HepG2 (cell line): ENCODE results near the gene TPD52L2. TPM values are rescaled to one million over a fixed set of nuclear protein-coding genes. Genes with fewer than 3 reads are reported as not detected.

Experiments
- CCAR2 ChIP-seq: fragments of 200-400 bp; formaldehyde crosslinking; optimal IDR thresholded peaks from 2 replicates; pipeline ENCODE3; 2018; ENCODE audit warnings: low read depth, mild to moderate bottlenecking, low read length, moderate library complexity
- DR1 ChIP-seq: sonication (generic); formaldehyde crosslinking; IDR thresholded peaks from 2 replicates; pipeline ENCODE4 v1.8.0; 2021; ENCODE audit warnings: mild to moderate bottlenecking, missing genetic modification reagents, inconsistent platforms
- PHB2 ChIP-seq: fragments of 450-650 bp; IDR thresholded peaks from 2 replicates; pipeline ENCODE4 v1.6.1; 2018; ENCODE audit not compliant: partially characterized antibody
- U2AF1 ChIP-seq: fragments of 200-400 bp; formaldehyde crosslinking; optimal IDR thresholded peaks from 2 replicates; pipeline ENCODE3; 2017; ENCODE audit warnings: mild to moderate bottlenecking, low read depth, low read length
- ZBTB20 ChIP-seq: sonication (generic); formaldehyde crosslinking; IDR thresholded peaks from 2 replicates; pipeline ENCODE4 v1.8.1; 2023; ENCODE audit warnings: missing genetic modification reagents, low read depth, mild to moderate bottlenecking, borderline replicate concordance
- ZNF44 ChIP-seq: sonication (generic); formaldehyde crosslinking; IDR thresholded peaks from 2 replicates; pipeline ENCODE4 v1.5.1; 2020; ENCODE audit warnings: mild to moderate bottlenecking, missing genetic modification reagents
- polyA plus RNA-seq, 8 experiments: library from polyadenylated mRNA; depleted of rRNA in 3 of 8; stranded (reverse) in 7 of 8; unstranded in 1 of 8; fragments of >200 nt; fragmentation: Illumina TruSeq in 4 of 8; extraction: Trizol in 4 of 8; gene quantifications; 2 replicates each; pipeline versions ENCODE4 v1.2.1 to v1.2.3, GENCODE V29; 2011 to 2016; ENCODE audit warnings: low read depth in 4 of 8, missing spikeins in 1 of 8, mixed read lengths in 1 of 8; ENCODE audit not compliant: insufficient read depth in 1 of 8
- total RNA-seq, 5 experiments: library from RNA; depleted of rRNA; stranded (reverse); fragments of >200 nt; fragmentation: Illumina TruSeq; extraction: Trizol; gene quantifications; 2 replicates each; pipeline ENCODE4 v1.2.3, GENCODE V29; 2016; ENCODE audit warnings: low read depth in 1 of 5
- TF ChIP-seq, protein P1 (sequence below): sonication (generic); formaldehyde crosslinking; IDR thresholded peaks from 2 replicates; pipeline ENCODE4 v1.9.0; 2021; ENCODE audit warnings: mild to moderate bottlenecking, missing genetic modification reagents
- TF ChIP-seq, protein P2 (sequence below): sonication (generic); formaldehyde crosslinking; IDR thresholded peaks from 2 replicates; pipeline ENCODE4 v1.5.0; 2020; ENCODE audit warnings: missing genetic modification reagents, mild to moderate bottlenecking, borderline replicate concordance
- TF ChIP-seq, protein P3 (sequence below), 2 experiments: fragments of 450-650 bp in 1 of 2; sonication (generic) in 1 of 2; formaldehyde crosslinking in 1 of 2; IDR thresholded peaks; 2 replicates each; pipeline versions ENCODE4 v1.6.1 to v1.8.0; 2016 to 2022; ENCODE audit warnings: antibody characterized with exemption in 1 of 2, mild to moderate bottlenecking in 1 of 2, missing genetic modification reagents in 1 of 2
- TF ChIP-seq, protein P4 (sequence below): sonication (generic); formaldehyde crosslinking; IDR thresholded peaks from 2 replicates; pipeline ENCODE4 v1.8.0; 2022; ENCODE audit warnings: mild to moderate bottlenecking, missing genetic modification reagents, moderate library complexity

TPD52L2 gene
- total and polyA plus RNA-seq, 2 of the 13 experiments (the other 11 are each of a cell fraction or from before 2014, with no cell fraction given) = 156 to 184 TPM

DNA sequence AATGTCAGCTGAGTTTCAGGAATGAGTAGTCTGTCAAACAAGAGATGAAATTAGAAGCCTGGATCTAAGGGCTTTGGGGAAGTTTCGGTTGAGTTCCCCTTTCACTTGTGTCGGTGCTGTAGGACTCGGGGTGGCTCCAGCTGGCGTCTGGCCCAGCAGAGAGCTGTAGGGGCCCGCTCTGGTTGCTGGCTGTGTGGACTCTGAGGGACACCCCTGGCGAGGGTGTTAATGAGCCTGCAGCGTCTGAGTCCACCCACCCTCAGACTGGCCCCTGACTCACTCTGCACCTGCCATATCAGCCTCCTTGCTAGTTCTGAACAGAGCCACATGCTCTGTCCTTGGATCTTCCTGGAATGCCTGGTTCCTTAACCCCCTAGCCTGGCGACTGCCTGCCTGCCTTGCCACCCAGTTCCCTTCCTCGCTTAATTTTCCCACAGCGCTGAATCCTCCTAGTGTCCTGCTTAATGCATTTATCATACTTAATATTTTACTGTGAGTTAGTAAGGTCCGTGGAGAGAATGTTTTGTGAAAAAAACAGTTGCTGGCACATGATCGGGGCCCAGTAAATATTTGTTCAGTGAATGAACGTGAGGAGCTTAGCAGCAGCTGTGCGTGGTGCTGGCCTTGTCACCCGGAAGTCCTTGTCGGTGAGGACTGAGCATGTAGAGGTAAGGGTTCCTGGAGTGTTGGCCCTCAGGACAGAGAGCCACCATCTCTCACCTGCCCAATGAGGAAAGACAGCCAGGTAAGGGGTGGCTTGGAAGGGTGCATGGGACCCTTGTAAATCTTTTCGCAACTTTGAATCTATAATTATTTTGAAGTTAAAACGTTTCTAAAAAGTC, 31.4 kb downstream of the TPD52L2 start (continued):
- TF ChIP-seq, protein P1, sequence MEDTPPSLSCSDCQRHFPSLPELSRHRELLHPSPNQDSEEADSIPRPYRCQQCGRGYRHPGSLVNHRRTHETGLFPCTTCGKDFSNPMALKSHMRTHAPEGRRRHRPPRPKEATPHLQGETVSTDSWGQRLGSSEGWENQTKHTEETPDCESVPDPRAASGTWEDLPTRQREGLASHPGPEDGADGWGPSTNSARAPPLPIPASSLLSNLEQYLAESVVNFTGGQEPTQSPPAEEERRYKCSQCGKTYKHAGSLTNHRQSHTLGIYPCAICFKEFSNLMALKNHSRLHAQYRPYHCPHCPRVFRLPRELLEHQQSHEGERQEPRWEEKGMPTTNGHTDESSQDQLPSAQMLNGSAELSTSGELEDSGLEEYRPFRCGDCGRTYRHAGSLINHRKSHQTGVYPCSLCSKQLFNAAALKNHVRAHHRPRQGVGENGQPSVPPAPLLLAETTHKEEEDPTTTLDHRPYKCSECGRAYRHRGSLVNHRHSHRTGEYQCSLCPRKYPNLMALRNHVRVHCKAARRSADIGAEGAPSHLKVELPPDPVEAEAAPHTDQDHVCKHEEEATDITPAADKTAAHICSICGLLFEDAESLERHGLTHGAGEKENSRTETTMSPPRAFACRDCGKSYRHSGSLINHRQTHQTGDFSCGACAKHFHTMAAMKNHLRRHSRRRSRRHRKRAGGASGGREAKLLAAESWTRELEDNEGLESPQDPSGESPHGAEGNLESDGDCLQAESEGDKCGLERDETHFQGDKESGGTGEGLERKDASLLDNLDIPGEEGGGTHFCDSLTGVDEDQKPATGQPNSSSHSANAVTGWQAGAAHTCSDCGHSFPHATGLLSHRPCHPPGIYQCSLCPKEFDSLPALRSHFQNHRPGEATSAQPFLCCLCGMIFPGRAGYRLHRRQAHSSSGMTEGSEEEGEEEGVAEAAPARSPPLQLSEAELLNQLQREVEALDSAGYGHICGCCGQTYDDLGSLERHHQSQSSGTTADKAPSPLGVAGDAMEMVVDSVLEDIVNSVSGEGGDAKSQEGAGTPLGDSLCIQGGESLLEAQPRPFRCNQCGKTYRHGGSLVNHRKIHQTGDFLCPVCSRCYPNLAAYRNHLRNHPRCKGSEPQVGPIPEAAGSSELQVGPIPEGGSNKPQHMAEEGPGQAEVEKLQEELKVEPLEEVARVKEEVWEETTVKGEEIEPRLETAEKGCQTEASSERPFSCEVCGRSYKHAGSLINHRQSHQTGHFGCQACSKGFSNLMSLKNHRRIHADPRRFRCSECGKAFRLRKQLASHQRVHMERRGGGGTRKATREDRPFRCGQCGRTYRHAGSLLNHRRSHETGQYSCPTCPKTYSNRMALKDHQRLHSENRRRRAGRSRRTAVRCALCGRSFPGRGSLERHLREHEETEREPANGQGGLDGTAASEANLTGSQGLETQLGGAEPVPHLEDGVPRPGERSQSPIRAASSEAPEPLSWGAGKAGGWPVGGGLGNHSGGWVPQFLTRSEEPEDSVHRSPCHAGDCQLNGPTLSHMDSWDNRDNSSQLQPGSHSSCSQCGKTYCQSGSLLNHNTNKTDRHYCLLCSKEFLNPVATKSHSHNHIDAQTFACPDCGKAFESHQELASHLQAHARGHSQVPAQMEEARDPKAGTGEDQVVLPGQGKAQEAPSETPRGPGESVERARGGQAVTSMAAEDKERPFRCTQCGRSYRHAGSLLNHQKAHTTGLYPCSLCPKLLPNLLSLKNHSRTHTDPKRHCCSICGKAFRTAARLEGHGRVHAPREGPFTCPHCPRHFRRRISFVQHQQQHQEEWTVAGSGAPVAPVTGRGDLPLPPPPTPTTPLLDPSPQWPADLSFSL (CRISPR knock-in tag) = no peak
- TF ChIP-seq U2AF1 = no peak
- TF ChIP-seq, protein P2, sequence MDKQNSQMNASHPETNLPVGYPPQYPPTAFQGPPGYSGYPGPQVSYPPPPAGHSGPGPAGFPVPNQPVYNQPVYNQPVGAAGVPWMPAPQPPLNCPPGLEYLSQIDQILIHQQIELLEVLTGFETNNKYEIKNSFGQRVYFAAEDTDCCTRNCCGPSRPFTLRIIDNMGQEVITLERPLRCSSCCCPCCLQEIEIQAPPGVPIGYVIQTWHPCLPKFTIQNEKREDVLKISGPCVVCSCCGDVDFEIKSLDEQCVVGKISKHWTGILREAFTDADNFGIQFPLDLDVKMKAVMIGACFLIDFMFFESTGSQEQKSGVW = no peak; the same call in 1 of the 2 replicates
- TF ChIP-seq CCAR2 = no peak
- TF ChIP-seq ZBTB20 (CRISPR knock-in tag) = no peak
- TF ChIP-seq PHB2 = no peak
- TF ChIP-seq ZNF44 (CRISPR knock-in tag) = peak; percentile 82
- TF ChIP-seq, protein P3, sequence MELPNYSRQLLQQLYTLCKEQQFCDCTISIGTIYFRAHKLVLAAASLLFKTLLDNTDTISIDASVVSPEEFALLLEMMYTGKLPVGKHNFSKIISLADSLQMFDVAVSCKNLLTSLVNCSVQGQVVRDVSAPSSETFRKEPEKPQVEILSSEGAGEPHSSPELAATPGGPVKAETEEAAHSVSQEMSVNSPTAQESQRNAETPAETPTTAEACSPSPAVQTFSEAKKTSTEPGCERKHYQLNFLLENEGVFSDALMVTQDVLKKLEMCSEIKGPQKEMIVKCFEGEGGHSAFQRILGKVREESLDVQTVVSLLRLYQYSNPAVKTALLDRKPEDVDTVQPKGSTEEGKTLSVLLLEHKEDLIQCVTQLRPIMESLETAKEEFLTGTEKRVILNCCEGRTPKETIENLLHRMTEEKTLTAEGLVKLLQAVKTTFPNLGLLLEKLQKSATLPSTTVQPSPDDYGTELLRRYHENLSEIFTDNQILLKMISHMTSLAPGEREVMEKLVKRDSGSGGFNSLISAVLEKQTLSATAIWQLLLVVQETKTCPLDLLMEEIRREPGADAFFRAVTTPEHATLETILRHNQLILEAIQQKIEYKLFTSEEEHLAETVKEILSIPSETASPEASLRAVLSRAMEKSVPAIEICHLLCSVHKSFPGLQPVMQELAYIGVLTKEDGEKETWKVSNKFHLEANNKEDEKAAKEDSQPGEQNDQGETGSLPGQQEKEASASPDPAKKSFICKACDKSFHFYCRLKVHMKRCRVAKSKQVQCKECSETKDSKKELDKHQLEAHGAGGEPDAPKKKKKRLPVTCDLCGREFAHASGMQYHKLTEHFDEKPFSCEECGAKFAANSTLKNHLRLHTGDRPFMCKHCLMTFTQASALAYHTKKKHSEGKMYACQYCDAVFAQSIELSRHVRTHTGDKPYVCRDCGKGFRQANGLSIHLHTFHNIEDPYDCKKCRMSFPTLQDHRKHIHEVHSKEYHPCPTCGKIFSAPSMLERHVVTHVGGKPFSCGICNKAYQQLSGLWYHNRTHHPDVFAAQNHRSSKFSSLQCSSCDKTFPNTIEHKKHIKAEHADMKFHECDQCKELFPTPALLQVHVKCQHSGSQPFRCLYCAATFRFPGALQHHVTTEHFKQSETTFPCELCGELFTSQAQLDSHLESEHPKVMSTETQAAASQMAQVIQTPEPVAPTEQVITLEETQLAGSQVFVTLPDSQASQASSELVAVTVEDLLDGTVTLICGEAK (IDR thresholded peaks at IDR 0.05) = no peak
- TF ChIP-seq, protein P3 (CRISPR knock-in tag; IDR thresholded peaks at IDR 0.05) = no peak
- TF ChIP-seq DR1 (CRISPR knock-in tag) = no peak
- TF ChIP-seq, protein P4, sequence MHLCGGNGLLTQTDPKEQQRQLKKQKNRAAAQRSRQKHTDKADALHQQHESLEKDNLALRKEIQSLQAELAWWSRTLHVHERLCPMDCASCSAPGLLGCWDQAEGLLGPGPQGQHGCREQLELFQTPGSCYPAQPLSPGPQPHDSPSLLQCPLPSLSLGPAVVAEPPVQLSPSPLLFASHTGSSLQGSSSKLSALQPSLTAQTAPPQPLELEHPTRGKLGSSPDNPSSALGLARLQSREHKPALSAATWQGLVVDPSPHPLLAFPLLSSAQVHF = no peak
